Mammary epithelial cell (primary cell): ENCODE data around the gene PMP22.

Source experiments
- EZH2 ChIP-seq: IDR thresholded peaks from 2 replicates; pipeline ENCODE4 v1.6.1; 2012; ENCODE audit warnings: low read length, inconsistent platforms, borderline replicate concordance
- TF ChIP-seq, protein P1 (sequence below), 2 donors: IDR thresholded peaks in 1 of 2; conservative IDR thresholded peaks in 1 of 2; 2 replicates each; pipeline ENCODE4 v1.5.1; 2011 to 2012; ENCODE audit warnings: inconsistent platforms in 2 of 2, low read length in 2 of 2, mild to moderate bottlenecking in 2 of 2, control low read depth in 1 of 2, low read depth in 1 of 2; ENCODE audit not compliant: insufficient read depth in 1 of 2; ENCODE audit errors: extremely low read depth in 1 of 2

- no peak for TF ChIP-seq EZH2
- TF ChIP-seq, protein P1, sequence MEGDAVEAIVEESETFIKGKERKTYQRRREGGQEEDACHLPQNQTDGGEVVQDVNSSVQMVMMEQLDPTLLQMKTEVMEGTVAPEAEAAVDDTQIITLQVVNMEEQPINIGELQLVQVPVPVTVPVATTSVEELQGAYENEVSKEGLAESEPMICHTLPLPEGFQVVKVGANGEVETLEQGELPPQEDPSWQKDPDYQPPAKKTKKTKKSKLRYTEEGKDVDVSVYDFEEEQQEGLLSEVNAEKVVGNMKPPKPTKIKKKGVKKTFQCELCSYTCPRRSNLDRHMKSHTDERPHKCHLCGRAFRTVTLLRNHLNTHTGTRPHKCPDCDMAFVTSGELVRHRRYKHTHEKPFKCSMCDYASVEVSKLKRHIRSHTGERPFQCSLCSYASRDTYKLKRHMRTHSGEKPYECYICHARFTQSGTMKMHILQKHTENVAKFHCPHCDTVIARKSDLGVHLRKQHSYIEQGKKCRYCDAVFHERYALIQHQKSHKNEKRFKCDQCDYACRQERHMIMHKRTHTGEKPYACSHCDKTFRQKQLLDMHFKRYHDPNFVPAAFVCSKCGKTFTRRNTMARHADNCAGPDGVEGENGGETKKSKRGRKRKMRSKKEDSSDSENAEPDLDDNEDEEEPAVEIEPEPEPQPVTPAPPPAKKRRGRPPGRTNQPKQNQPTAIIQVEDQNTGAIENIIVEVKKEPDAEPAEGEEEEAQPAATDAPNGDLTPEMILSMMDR (conservative IDR thresholded peaks at IDR 0.05 in 1 of 2, IDR thresholded peaks at IDR 0.05 in 1 of 2; ENCODE audit: extremely low read depth in 1 of 2, insufficient read depth in 1 of 2, low read depth in 1 of 2, low read length in 2 of 2) = no peak
Measured at GRCh38 chr17:15281909-15282308, 16.8 kb upstream of the PMP22 start.
